Measurements from ENCODE around the gene PLD5.

The PLD5 gene

GRCh38 chr1:242556276-242556675 lies 31.8 kb upstream of the PLD5 start:
- Histone ChIP-seq H3K36me3 (ENCODE audit: control insufficient read depth, insufficient read depth, low read length) (no peaks in the 10 kb centered on the region), H3K27me3 (replicated peaks; ENCODE audit: control insufficient read depth, insufficient read depth, low read length) (no peaks in the 10 kb centered on the region), H3K4me3 (replicated peaks; ENCODE audit: low read depth, low read length) (no peak overlapping the region)
- TF ChIP-seq, protein P1, sequence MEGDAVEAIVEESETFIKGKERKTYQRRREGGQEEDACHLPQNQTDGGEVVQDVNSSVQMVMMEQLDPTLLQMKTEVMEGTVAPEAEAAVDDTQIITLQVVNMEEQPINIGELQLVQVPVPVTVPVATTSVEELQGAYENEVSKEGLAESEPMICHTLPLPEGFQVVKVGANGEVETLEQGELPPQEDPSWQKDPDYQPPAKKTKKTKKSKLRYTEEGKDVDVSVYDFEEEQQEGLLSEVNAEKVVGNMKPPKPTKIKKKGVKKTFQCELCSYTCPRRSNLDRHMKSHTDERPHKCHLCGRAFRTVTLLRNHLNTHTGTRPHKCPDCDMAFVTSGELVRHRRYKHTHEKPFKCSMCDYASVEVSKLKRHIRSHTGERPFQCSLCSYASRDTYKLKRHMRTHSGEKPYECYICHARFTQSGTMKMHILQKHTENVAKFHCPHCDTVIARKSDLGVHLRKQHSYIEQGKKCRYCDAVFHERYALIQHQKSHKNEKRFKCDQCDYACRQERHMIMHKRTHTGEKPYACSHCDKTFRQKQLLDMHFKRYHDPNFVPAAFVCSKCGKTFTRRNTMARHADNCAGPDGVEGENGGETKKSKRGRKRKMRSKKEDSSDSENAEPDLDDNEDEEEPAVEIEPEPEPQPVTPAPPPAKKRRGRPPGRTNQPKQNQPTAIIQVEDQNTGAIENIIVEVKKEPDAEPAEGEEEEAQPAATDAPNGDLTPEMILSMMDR (IDR thresholded peaks at IDR 0.05; ENCODE audit: insufficient read depth, low read length, poor library complexity, severe bottlenecking): no peak
- no peak for DNase-seq (ENCODE audit: extremely low read depth, insufficient read length)

GRCh38 chr1:242554577-242554976 lies 30.1 kb upstream of the PLD5 start:
- TF ChIP-seq, protein P1 (IDR thresholded peaks at IDR 0.05; ENCODE audit: insufficient read depth, low read length, poor library complexity, severe bottlenecking): no peak
- H3K27me3 ChIP-seq (replicated peaks; ENCODE audit: control insufficient read depth, insufficient read depth, low read length): no peaks in the 10 kb centered on the region
- H3K36me3 ChIP-seq (ENCODE audit: control insufficient read depth, insufficient read depth, low read length): no peaks in the 10 kb centered on the region
- DNase-seq (ENCODE audit: extremely low read depth, insufficient read length): no peak
- H3K4me3 ChIP-seq (replicated peaks; ENCODE audit: low read depth, low read length): no peak overlapping the region

- TF ChIP-seq, protein P1 (IDR thresholded peaks at IDR 0.05; ENCODE audit: insufficient read depth, low read length, poor library complexity, severe bottlenecking): no peak
- DNase-seq (ENCODE audit: extremely low read depth, insufficient read length): no peak
- Histone ChIP-seq H3K4me3 (replicated peaks; ENCODE audit: low read depth, low read length) (no peak overlapping the region), H3K27me3 (replicated peaks; ENCODE audit: control insufficient read depth, insufficient read depth, low read length) (no peaks in the 10 kb centered on the region), H3K36me3 (ENCODE audit: control insufficient read depth, insufficient read depth, low read length) (no peaks in the 10 kb centered on the region)
Observed at GRCh38 chr1:242546849-242547729, 22.6 kb upstream of the PLD5 start.

DNA sequence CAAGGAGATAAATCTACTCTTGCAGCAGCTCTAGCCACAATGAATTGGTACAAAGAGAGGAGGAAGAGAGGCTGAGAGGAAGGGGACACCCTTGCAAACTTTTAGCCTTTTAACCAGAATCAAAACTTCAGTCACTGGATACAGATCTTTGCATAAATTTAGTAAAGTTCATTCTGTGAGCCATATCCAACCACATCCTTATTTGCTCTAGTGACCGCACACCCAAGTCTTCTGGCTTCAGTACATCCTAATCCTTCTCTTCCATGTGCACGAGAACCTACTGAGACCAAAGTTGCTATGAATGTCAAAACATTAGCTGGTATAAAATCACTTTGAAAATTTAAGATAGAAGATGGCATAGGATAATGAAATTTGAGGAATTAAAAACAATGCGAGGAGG lies 21.9 kb upstream of the PLD5 start:
- TF ChIP-seq, protein P1 (IDR thresholded peaks at IDR 0.05; ENCODE audit: insufficient read depth, low read length, poor library complexity, severe bottlenecking): no peak
- Histone ChIP-seq H3K36me3 (ENCODE audit: control insufficient read depth, insufficient read depth, low read length) (no peaks in the 10 kb centered on the region), H3K4me3 (replicated peaks; ENCODE audit: low read depth, low read length) (no peak overlapping the region), H3K27me3 (replicated peaks; ENCODE audit: control insufficient read depth, insufficient read depth, low read length) (no peaks in the 10 kb centered on the region)
- no peak for DNase-seq (ENCODE audit: extremely low read depth, insufficient read length)

DNA sequence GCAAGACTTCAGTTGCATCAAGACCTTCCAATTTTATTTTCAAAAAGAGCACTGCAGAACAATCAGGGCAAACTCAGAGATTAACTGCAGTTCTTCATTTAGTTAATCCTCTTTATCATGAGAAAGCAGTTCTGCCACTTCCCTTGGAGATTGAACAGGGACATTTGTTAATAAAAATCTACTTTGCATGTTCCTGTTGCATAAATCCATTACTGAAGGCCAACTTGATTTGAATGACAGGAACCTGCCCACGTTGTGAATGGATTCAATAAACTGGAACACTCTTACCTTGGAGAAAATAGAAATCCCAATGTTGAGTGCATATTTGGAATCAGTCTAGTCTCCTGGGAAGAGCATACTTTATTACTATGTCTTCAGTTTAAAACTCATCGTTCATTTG lies 19.6 kb upstream of the PLD5 start:
- TF ChIP-seq, protein P1 (IDR thresholded peaks at IDR 0.05; ENCODE audit: insufficient read depth, low read length, poor library complexity, severe bottlenecking): no peak
- Histone ChIP-seq H3K4me3 (replicated peaks; ENCODE audit: low read depth, low read length) (no peak overlapping the region), H3K27me3 (replicated peaks; ENCODE audit: control insufficient read depth, insufficient read depth, low read length) (no peaks in the 10 kb centered on the region), H3K36me3 (ENCODE audit: control insufficient read depth, insufficient read depth, low read length) (no peaks in the 10 kb centered on the region)
- DNase-seq (ENCODE audit: extremely low read depth, insufficient read length): no peak

Measured in GM06990 (cell line).